Hematopoietic multipotent progenitor cell treated with erythropoietin and hydrocortisone succinate and interleukin-3 and kit ligand, for 6 days (in vitro differentiated cells): Measurements from ENCODE around the gene ARMS2.

ENCODE experiments used
- DNase-seq: peaks from one replicate; pipeline ENCODE4 v3.0.0-alpha.2; 2015

Gene ARMS2

DNA sequence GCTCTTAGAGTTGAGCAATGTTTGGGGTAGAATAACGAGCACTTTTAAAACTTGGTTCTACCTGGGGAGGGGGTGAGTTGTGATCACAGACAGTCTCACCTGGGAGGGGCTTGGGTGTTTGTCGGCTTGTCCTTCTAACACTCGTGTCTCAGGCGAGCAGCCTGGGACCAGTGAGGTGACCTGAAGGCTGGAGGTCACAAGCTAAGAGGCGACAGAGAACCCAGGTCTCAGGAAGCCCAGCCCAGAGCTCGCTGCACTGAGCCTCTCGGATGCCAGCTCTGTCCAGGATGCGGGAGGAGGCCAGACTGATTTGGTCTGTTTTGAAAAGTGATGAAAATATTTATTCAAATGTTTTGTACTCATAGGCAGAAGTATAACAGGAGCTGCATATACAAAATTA is 18.7 kb downstream of the ARMS2 start:
- DNase-seq, result no peak

DNA sequence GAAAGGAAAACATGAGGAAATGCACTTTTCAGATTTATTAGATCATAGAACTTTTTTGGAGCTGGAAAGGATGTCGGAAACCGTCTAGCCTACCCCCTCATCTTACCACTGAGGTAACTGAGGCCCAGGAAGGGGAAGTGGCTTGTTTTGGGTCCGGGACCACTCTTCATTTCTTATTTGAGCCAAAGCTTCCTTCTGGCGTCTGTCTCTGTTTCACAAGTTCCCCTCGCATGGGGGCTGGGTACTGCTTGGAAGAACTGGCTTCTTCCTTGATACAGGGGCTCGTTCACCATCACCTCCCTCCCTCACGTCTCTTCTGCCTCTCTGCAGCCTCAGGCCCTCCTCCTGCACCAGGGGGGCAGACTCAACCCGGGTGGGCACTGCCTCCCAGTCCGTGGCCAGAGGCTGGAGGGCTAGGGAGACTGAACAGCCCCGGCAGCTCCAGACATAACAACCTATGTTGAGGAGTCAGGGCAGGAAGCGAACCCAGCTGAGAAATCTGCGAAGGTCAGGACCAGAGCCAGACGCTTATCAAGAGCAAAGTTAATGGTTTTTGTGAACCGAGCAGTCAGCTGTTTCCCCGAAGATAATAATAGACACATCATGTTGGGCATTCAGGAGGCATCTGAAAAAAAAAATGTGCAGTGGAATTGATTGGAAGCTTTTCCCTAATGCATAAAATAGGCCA is 19.8 kb downstream of the ARMS2 start:
- DNase-seq, result peak; percentile 55

DNA sequence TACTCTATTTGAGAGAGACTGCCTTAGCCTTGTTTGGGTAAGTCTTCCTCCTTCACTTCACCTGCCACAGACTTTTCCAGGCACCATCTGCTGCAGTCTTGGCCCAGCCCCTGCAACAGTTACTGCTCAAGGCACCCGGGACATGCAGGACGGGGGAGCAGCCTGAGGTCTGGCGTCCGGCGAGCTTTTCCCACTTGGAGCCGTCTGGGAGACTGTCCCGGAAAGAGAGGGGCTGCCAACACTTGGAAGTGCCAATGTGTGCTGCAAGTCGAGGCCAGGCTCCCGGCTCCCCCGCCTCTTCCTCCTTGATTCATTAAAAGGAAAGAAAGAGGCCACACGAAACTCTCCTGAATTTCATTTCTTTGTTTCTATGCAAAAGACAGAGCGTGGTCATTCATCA is 20.6 kb downstream of the ARMS2 start:
- no peak for DNase-seq

DNA sequence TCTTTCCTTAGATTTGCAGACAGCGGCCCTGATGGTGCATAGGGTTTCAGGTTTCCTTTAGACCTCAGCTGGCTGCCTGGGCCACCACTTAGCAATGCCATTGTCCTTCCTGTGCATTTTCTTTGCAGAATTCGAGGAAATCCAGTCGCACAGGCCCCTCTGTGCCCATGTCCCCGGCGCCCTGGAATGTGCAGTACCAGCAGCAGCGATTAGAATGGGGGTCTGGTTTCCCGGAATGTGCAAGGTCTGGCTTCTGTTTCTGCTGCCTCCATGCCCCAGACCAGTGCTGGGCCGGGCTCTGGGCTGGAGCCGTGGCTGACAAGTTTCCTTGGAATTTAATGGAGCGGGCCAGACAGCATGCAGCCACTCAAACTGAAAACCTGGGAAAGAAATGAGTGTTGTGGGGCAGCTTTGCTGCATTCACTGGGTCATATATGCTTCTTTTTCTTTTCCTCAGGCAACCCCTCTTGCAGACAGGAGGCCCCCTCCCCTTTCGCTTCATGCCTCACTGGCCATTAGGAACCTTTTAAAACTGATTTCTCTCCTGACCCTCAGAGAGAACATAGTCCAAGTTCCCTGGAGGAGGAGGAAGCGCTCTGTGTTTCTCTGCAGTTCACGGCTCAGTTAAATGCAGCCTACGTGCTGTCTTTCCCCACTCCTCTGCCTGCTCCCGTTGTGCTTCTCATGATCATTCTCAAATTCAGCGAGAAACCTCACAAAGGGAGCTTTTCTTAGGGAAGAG is 21.3 kb downstream of the ARMS2 start:
- DNase-seq, result no peak

DNA sequence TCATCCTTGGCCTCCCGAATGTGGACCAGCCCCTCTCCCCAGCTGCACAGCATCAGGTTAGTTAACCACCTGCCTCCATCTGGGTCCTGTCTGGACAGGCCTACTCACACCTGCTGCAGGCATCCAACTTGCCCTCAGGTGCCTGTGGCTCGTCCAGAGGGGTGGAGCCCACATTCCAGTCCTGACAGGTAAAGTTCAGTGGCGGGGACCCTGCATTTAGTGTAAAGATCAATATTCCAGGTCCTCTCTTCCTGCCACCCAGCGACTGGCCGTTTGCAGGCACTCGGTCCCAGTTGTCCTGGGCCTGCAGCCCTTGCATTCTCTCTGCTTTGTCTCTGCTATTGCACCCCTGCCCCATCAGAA is 21.9 kb downstream of the ARMS2 start:
- no peak for DNase-seq

DNA sequence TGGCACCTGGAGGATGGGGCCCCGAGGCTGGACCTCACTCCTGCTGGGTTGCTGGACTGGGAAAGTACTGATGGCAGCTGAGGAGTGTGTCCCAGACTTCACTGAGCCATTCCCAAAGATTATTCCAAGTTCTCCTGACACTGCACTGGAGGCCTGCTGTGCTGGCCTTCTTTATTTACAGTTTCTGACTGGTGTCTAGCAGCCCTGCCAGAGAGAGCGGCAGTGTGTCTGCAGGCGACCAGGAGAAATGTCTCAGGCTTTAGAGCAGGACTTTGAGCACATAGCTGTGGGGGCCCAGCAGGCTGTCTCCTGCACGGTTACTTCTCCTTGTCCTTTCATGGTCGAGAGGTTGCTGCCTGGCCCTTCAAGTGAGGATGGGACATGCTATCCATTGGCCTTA is 23.0 kb downstream of the ARMS2 start:
- DNase-seq, result no peak

DNA sequence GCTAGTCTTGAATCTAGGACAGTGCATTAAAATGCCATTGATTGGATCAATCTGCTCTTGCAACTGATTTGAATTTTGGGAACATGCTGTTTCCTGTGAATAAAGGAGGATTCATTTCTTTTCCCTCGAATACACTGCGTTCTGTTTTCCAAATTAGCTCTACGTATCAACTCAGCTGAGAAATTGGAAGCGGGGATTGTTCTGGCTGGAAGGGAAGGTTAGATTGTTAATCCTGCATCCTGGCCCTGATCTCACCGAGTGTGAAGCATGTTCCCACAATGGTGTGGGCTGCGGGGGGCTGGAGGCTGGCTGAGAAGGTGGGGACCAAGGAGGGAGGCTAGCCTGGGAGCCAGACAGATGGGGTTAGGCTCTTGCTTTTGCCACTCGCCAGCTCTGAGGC is 24.5 kb downstream of the ARMS2 start:
- DNase-seq, result no peak

DNA sequence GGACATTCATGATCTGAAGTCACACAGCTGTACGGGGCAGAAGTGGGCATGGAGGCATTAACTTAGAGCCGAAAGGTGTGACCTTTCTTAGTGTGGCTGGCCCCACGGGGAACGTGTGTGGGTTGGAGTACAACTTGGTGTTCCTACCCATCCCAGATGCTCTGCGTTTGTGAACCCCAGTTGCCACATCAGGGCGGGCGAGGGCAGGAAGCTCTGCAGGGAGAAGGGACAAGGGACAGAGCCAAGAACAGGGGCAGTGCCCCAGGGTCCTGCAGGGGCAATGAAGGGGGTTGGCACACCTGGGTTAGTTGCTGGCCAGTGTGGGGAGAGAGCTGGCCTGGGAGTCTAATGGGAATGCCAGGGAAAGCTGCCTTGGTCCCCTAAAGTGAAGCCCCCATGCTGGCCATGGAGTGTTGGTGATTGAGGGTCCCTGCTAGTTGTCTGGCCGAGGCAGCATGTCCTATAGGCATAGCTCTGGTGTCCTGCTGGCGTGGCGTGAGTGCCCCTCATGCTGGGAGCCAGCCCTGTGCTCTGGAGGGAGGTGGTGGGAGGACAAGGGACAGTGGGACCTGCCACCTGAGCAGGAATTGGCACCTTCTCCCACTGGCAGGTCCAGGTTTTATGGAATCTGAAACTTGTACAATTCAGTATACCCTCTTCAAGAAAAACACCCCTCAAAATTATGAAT is 25.8 kb downstream of the ARMS2 start:
- no peak for DNase-seq

DNA sequence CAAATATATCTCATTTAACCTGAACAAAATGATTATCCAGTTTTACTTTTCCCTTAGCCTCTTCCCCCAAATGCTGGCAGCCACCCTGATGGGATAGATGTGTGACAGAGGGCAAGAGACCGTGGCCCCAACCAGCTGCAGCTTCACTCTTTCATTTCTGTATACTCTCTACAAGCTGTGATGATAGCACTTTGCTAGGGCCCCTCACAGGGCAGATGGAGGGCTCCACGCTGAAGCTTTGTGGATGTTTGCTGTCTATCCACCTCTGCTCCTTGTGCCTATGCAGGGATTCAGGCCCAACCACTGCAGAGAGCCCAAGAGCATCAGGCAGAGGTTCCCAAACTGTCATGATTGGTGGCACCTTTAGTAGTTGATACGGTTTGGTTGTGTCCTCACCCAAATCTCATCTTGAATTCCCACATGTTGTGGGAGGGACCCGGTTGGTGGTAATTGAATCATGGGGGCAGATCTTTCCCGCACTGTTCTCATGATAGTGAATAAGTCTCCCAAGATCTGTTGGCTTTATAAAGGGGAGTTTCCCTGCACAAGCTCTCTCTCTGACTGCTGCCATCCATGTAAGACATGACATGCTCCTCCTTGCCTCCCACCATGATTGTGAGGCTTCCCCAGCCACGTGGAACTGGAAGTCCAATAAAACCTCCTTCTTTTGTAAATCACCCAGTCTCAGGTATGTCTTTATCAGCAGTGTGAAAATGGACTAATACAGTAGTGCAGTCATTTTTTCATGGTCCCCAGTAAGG is 27.0 kb downstream of the ARMS2 start:
- DNase-seq, result no peak

DNA sequence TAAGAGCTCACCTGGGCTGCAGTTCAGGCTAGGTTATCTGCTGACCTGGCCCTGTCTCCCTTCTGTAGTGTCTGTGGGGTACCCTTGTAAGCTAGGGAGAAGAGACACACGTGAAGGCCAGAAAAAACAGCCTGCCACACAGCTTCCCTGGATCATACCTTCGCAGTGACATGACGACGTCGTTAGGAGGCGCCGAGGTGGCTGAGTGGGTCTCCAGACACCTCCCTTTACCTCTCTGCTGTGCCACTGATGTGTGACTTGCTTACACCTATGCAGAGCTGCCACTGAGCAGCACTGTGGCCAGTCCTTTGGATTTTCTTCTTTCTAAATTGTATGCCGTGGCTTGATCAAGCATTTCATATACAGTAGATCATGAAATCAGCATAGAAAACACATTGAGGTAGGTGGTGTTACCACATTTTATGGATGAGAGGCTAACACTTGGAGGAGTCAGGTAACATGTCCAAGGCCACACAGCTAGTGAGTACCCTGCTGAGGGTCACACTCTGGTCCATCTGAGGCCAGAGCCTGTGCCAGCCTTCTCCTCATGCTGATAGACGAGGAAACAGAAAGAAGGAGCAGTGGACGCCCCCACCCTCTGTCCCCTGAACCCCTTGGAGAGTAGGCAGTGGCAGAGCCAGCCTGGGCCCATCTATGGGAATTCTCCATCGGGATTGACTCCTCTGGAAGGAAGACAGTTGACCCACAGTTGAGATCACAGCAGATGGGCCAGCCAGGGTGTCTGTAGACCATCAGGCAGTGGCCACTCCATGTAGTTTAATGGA is 30.0 kb downstream of the ARMS2 start:
- DNase-seq, result no peak

DNA sequence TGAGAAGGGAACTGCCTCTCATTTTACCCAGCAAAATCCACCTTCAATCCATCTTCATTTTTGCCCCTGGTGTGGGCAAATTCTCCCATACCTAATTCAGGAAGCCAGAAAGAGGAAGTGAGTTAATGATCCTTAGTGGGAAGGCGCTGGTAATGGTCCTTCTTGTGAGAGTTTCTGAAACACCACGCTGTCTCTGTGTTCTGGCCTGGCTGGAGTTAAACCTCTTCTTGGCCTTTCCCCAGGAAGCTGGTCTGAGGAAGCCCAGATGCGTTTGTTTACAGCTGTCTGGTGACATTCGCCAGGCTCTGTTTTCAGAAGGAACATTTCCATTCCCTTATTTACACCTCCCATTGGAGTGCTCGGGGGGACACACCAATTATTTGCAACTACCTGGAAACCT is 31.2 kb downstream of the ARMS2 start:
- peak; percentile 16 for DNase-seq

DNA sequence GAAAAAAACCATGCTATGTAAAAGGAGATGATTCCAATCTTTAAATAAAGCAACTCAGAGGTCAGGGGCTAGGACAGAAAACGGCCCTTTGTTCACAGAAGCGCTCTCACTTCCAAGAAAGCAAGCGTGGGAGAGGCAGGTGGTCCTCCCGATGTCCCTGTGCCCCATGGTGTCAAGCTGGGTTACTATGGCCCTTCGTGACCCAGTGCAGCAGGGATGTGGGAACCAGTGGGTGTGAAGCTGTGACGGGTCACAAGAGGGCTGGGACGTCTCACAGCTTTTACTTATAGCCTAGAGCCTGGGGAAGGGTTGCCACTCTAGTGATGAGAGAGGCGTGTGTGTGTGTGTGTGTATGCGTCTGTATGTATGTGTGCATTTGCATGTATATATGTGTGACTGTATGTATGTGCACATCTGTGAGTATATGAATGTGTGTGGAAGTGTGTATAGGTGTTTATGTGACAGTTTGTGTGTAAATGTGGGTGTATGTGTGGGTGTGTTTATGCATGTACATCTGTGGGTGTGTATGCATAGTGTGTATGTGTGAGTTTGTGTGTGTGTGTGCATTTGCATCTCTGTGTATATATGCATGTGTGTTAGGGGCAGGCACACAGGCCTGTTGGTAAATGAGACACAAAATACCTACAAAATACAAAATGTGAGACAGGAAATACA is 32.1 kb downstream of the ARMS2 start:
- no peak for DNase-seq

DNA sequence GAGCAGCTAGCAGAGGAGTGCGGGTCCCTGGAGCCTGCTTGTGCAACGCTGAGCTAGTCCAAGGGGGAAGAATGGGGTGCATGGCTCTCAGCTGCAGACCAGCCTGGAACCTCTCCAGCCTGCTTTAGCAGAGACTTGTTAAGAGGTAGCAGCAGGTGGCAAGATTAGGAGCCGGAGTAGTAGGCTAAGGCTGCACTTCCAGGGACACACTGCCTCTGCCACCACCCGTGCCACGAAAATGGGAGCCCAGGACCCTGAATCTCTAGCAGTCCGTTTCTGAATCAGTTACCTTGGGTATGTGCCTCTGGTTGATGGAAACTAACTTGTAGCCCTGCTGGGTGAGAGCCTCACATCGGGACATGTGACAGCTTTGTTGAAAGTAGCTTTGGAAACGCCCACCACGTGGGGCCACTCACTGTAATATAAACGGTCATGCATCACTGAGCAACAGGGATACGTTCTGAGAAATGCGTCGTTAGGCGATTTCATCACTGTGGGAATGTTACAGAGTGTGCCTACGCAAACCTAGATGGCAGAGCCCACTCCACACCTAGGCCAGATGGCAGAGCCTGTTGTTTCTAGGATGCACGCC is 32.8 kb downstream of the ARMS2 start:
- DNase-seq, result no peak

DNA sequence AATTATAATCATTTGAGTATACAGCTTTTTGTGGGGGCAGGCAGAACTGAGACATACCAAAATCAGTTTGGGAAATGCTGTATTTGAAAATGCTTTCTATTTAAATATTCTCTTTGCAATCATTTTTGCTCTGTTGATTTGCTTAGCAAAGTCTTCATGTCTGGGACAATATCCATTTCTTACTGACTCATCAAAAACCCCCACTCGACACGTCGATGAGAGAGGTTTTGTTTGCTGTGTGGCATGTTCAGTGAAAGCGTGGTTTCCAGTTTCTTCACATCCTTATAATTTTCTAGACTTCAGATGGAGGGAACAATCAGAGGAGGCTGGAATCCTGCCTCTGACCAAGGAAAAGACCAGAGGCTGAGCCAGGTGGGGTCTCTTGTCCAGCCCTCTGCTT is 35.8 kb downstream of the ARMS2 start:
- DNase-seq, result no peak

DNA sequence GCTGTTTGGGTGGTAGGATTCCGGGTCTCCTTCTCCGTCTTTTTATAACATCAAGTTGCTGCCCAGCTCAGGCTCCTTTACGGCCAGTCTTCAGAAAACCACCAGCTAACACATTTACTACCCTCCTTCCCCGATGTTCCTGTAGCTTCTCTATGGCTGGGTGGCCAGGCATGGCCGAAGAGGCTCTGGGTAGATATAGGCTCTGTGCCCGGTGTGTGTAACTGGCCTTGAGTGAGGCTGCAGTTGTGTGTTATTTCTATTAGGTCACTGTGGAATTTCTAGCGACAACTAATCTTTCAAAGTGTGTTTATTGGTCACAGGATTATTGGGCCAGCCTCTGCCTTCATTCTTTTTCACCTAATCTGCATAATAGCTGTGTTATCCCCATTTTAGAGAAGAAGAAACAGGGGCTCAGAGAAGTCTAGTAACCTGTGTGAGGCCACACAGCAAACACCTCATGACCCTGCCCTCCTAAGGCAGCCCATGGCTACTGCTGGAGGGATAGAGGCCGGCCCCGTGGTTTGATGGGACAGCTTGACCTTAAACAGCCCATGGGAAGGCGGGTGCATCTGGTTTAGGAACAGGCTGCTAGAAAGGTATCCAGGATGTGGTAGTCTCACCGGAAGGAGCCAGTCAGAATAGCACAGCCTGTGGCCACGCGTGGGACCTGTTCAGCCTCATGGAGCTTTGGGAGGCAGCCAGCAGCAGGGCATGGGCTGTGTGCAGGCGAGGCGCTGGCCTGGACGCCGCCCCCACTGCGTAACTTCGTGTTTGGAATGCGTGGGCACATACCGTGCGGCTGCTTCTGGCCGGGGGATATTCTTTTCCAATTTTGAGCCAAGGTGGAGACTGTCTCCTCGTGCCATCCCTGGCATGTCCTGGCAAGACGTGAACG is 36.6 kb downstream of the ARMS2 start:
- DNase-seq, result no peak

DNA sequence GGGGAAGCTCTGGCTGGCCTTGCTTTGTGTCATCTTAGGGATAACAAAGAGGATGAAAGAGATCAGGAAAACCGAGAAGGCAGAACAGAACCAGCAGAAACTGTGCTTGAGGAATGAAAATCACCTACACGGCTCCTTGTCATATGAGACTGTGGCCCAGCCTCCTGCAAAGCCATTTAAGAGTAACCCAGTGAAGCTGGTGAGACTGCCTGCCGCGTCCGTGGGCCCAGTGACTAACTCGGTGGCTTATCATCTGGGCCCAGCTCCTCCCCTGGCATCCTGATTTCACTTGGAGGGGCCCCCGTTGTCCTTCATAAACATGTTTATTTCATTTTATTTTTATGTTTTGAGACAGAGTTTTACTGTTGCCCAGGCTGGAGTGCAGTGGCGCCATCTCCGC is 37.6 kb downstream of the ARMS2 start:
- no peak for DNase-seq

DNA sequence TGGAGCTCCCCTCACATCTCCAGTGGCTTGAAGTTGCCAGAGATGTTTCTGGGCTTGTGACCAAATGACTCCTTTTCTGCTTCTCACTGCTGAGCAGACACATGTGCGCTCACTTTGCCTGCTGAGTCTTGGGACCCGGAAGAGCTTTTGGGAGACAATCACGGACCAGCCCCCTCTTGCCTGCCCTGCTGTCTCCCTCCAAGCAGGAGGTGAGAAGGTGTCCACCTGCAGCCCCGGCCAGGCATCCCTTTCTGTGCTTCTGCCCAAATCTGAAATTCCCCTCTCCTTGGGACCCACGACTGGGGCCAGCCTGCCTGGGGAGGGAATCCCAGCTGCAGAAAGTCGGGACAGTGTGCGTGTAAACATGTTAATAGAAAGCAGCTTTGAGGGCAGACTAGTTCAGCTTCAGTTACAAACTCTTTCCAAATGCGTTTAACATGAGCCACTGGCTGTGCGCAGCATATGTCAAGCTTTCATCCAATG is 38.6 kb downstream of the ARMS2 start:
- no peak for DNase-seq

DNA sequence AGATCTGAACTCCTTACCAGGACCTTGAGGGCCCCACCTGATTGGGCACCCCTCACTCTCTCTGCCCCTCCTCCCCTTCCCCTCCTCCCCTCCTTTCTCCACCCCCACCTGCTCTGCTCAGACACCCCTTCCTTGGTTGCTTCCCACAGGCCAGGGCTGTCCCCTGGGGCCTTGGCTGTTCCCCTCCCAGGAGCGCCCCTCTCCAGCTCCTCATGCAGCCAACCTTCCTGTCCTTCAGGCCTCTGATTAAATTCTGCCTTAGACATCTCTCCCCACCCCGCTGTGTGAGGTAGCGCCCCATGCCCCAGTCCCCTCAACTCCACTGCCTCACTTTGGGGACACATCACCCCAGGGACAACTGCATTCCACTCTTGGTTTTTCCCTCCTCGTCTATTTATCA is 39.3 kb downstream of the ARMS2 start:
- no peak for DNase-seq

DNA sequence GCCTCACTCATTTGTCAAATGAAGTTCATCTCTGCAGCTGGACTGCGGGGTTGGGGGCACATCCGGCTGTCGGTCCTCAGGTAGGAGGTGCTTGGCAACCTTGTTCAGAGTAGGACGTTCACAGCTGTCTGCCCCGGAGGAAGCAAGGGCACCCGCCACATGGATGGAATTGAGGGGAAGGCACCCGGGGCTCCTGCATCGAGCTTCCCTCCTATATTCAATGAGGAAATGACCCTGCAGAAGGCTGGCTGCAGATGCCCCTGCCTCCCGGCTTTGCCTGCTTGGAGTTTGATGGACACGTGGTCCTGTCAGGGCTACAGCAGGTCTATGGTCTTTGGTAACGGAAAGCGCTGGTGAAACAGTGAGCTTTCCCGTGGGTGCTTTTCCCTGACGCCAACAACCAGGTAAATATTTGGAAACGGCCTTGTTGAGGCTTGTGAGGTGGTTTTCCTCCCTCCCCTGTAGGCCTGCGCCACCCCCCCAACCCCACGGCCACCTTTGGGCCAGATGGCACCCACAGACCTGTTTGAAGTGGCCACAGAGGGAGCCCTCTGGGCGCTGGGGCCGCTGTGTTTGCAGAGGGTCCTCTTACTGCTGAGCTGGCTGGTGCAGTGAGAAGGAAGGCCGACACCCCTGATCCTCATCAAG is 39.8 kb downstream of the ARMS2 start:
- no peak for DNase-seq

DNA sequence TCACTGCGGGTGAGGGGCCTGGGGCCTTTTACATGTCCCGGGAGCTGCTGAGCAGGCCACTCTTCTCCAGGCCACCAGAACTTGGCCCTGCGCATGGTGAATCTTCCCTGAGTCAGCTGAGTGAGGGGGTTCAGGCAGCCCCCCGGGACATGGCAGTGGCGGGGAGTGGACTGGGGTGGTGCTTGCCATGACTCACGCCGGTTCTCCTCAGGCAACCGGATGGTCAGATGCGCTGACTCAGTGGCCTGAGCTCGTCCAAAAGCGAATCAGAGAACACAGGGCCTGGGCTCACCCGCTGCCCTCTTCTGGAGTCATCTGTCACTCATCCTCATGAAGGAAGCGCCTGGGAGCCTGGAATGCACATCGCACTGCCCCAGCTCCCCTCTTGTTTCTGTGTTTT is 40.4 kb downstream of the ARMS2 start:
- no peak for DNase-seq
